Kasumi-1 (cell line): ENCODE measurements around the gene KLHL29.

Experiments
- DNase-seq, 2 experiments: peaks; one replicate each; lab custom pipeline; 2025; lab: John Stamatoyannopoulos, UW

Gene KLHL29

DNA sequence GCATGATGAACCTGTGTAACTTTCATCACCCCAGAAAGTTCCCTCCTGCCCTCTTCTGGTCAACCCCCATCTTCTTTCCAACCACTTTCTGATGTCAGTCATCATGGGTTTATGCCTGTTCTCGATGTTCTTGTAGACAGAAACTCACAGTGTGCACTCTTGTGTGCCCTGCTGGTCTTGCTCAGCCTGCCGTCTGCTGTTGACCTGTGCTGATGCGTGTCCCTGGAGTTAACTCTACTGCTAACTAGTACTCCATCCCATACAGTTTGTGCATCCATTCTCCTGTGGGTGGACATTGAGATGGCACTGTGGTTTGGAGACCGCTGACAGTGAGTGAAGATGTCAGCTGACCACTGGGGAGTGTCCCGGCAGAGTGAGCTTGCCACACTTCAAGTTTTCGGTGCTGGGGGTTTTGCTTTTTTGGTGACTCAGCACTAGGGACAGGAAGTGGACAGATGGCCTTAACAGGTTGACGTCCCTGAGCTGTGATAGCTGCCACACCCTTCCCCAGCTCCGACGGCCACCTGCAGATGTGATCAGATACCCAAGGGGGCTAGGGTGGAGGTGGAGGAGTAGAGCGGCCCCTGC lies 14.8 kb downstream of the KLHL29 start:
- no peak for DNase-seq

DNA sequence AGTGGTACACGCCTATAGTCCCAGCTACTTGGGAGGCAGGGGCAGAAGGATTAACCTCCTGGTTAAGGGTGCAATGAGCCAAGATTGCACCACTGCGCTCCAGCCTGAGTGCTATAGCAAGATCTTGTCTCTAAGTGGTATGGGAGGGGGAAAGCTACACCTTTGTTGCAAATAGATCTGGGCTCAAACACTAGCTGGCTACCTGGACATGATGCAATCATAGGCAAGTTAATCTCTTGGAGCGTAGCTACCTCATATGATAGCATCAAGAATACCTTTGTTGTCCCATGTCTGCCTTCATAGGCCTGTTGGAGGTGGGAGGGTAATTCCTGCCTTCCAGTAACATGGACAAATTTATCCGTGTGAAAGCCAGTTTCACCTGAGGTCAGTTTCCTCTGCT lies 15.7 kb downstream of the KLHL29 start:
- no peak for DNase-seq

DNA sequence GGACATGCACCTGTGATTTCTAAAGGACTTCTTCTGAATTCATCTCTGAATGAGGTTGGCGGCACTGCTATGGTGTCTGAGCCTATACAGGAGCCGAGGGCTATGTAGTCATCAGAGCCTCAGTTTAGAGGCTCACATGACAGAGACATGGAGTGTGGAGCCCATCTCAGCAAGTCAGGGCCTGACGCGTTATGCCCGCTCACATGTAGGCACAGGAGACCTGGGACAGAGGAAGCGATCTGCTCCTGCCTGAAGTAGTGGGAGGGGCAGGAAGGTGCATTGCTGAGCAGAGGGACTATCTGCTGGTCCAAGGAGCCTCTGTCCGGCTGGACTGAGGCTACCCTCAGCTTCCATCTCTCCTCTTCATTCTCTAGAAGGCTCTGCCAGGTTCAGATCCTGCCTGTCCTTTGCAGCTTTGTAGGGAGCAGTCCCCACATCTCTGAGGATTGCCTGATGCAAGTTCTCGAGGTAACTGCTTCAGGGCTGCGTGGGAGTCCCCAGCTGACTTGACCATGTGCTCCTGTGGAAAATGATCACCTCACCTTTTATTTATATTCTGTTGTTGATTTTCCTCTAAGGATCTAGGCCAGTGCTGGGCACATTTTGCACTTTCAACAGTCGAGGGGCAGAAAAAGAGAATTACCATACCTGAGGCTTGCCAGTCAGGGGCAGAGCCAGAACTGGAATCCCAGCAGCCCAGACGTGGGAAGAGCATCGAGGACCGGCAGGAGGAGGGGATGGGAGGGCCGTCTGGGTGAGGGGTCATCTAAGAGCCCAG lies 16.6 kb downstream of the KLHL29 start:
- no peak for DNase-seq

DNA sequence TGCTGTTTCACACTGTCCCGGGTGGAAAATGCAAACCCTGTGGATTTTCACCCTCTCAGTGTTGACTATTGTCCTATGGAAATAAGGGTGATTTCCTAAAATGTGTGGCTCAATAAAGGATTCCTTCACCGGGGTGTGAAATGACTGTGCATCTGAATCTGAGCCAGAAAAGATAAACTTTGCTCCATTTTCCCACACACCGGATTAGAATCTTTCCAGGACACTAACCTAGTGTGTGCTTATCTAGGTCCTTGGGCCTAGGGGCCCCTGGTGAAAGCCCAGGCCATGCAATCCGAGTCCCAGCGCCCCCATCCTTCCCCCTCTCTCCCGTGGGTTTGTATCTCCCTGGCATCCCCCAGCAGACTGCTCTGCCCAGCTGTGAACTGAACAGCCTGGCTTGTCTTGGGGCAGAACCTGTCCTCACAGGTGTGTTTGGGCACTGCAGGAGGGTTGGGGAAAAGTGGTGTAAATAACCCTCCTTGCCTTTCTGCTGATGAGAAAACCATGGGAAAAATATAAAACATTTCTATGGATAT lies 17.3 kb downstream of the KLHL29 start:
- no peak for DNase-seq

DNA sequence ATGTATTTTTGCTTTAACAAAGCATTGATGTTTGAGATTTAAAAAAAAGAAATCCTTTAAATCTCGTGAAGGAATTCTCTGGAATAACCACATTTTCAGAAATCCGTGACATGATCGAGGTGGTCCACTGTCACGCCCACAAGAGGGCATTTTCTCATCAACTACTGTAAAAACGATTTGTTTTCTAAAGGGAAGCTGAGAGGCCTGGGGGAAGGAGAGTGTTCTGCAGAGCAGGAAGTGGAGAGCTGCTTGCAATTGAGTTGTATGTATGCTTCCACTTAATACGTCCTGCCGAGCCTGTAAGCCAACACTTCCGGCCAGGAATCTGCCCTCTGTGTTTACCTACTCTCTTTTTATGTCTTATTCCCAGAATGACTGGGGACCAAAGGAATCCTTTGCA lies 19.4 kb downstream of the KLHL29 start:
- peak; percentile 79 to 80 for DNase-seq

DNA sequence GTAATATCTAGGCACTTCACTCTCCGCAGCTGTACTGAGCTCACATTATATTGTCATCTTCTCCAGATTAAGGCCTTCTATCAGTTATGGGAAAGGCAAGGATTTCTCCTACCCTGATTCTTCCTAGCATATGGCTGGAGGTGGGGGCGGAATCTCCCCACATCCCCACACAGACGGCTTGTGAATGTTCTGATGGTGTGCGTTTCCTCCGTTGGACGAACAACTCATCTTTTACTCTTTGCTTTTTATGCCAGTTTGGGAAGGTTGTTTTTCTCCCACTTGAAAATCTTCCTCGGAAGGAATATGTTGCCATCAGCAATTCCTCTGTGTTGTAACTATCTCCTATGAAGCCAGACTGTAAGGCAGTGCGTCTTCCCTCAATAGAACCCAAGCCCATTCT lies 24.3 kb downstream of the KLHL29 start:
- no peak for DNase-seq

DNA sequence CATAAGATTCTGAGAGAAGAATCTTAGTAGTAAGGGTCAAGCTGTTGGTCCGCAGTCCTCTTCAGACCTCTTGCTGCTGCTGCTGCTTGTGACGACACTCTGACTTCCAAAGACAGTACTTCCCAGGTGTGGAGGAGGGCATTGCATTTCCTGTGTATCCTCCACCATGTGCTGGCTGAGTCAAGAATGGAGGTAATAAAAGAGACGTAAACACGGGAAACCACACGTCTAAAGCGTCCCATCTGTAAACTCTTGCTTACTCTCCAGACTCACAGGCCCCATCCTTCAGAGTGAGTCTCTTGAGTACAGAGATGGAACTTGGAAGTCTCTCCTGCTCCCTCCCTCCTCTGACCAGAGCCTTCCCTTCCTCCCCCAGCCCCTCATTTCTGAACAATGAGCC lies 25.6 kb downstream of the KLHL29 start:
- DNase-seq, result no peak

DNA sequence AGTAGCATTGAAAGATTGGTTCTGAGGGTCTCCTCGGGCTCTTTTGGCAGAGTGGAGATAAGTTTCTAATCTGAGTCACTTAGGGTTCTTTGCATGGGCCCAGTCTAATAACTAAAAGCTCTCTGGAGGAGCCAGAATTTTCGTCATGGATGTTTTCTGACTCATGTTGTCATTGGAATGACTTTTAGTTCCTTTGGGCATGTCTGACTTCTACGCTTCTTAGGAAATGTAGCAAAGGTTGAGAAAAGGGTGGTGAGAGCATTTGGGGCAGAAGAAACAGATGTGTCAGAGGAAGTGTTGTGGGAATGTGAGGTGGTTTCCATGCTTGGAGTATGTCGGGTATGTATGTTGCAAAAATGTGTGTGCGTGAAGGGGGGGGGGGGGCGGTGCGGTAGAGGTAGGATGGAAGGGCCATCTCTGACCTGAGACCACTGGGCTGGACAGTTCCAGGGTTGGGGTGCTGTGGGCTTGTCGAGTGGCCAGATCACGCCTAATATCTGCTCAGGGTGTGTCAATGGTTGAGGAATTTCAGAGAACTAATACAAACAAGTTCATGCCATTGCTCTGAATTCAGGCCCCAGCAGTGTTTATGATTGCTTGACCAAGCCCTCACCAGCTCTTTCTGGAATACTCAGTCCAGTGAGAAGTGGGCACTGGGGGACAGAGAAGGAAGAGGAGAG lies 26.9 kb downstream of the KLHL29 start:
- DNase-seq, result no peak

DNA sequence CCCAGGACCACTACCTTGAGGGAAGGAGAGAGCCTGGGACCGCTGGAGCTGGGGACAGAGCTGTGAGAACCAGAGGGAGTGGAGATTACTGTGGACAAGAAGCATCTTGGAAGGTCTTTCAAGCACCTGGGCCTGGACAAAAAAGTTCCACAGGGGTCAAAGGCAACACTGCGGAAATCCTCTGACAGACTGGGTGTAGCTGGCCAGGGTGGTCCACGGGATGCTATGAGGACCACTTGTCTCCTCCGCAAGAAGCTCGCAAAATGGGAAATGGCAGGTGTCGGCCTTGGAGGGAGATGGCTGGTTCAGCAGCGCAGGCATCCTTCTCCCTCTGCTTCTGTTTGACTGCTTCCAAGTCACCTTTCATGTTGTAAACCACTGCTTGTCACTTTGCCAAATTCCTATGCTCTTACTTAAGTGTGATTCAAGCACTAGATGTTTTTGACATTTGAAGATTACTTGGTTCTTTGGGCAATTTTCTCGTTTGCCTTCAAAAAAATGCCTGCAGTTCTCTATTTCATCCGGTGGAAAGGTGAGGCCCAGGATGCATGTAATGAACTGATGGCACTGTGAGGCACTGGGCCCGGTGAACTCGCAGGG lies 27.7 kb downstream of the KLHL29 start:
- no peak for DNase-seq

DNA sequence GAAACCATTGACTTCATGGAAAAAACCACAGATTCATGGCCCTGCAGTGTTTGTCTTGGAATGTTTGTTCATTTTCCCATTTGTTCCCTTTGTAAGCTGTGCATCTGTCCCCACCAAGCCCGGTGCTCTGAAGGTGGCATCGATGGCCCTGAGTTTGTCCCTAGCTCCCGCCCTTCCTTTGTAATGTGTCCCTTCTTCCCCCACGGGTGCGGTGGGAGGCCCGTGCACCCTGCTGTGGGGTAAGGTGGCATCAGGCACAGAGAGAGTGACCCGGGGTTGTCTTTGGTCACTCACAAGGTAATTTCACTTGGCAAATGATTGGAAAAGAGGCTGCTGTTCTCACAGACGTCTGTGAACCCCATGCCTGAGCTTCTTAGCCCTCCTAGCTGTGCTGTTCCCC lies 28.7 kb downstream of the KLHL29 start:
- DNase-seq, result no peak

DNA sequence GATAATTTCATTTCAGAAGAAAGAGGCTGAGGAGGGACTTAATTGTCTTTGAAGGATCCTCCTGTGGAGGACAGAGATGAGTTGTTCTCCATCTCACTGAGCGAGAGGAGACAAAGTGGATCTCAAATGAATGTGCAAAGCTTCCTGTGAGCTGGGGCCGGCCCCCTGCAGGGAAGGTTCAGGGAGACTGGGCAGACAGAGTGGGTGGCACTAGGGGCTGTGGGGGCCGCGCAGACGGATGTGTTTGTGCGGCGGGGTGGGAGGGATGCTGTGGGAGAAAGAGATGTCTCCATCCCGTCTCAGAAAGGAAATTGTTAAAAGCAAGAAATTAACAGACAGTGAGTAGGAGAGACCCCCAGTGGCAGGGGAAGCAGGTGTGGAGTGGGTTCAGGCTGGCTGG lies 29.1 kb downstream of the KLHL29 start:
- no peak for DNase-seq

DNA sequence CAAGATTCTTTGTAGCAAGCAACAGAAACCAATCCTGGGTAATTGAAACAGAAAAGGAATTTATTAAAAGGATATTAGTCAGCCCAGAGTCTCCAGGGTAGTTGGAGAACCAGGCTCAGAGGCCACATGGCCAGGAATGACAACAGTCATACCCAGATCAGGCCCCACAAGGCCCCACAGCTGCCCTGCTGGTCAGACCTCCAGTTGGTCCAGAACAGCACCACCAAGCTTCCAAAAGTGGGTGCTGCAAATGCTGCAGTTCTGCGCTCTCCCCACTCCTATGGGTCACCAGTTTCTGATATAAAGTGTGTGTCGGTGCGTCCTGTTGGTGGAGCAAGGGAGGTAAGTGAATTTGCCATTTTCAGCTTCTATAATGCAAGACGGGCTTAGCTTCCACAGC lies 29.9 kb downstream of the KLHL29 start:
- DNase-seq, result no peak

DNA sequence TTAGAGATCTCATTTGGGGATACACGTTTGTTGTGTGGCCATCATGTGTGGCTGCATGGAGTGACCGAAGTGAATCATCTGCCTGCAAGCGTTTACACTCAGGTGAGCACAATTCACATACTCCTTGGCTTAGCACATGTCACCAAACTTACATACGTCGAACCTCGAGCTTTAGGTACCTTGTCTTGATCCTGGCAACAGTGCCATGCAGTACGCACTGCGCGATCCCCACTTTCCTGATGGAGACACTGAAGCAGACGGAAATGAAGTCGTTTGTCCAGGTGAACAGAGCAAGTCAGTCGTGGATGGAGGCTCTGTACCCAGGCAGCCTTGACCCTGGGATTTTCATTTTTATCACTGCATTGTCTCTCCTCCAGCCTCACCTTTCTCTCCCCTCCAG lies 32.3 kb downstream of the KLHL29 start:
- DNase-seq, result no peak

DNA sequence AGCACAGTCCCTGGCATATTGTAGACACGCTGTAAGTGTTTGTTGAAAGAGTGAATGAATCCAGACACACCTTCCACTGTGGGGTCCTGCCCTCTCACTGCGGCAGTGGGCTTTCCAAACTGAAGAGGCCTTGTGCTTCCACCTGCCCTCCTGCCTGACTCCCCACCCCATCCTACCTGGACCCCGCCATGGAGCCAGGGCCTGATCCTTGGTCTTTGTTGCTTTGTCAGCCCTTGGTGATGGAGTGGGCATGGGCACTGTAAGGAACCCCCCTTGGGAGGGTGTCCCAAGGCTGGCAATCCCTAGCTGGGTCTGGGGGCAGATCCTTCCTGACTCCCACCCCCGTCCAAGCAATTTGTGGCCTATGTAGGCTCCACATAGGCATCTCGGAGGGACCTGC lies 33.1 kb downstream of the KLHL29 start:
- no peak for DNase-seq

DNA sequence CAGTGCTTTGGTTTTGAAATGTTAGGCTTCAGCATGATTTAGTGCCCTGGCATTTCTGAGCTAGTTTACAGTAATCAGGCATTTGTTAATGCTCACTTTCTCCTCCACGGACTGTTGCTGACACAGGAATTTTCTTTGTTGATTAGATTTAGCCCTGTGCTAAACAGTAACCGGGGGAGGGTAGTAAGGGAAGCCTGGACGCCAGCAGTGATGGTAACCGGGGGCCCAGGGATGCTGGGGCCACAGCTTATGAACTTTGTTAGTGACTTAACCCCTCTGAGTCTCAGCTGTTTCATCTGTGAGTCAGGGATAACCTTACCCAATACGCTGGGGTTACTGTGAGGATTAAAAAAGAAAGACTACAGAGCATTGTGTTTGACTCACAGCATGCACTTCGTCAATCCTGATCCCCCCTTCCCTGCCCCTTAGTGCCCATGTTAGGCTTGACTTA lies 33.5 kb downstream of the KLHL29 start:
- DNase-seq, result no peak

DNA sequence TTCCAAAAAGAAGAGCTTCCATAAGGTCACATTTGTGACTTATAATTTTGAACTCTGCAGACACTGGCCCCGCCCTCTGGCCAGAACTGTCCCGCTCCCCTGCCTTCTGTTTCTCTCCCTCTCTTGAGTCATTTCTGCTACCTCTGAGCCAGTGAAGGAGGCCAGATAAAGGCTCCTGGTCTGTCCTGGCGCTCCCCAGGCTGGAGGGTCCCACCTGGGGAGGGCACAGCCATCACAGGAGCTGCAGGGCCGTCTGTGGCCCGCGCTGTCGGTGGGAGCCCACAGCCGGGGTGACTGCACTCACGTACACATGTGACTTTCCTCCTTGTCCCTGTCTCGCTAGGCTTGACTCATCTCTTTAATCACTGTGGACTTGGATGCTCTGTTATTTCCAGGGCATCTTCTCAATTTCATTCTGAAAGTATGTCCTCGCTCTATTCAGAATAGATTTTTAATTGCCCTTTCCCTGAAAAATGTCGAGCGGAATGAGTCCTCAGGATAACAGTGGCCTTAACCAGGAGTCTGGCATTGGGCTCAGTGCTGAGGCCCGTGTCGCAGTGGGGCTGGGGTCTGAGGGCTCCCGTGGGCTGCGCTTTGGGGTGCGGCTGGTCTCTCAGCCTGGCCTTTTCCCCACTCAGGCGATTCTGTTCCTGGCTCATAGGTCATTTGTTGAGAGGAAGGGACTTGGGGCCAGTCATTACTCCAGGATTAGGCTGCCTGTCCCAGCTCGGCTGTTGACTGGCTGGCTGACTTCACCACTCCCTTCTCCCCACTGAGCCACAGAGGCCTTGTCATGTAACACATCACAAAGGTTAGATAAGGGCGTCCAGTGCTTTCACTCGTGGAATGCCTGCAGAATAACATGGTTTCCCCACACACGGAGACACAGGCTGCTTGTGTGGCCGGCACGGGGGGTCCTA lies 34.5 kb downstream of the KLHL29 start:
- DNase-seq, result no peak

DNA sequence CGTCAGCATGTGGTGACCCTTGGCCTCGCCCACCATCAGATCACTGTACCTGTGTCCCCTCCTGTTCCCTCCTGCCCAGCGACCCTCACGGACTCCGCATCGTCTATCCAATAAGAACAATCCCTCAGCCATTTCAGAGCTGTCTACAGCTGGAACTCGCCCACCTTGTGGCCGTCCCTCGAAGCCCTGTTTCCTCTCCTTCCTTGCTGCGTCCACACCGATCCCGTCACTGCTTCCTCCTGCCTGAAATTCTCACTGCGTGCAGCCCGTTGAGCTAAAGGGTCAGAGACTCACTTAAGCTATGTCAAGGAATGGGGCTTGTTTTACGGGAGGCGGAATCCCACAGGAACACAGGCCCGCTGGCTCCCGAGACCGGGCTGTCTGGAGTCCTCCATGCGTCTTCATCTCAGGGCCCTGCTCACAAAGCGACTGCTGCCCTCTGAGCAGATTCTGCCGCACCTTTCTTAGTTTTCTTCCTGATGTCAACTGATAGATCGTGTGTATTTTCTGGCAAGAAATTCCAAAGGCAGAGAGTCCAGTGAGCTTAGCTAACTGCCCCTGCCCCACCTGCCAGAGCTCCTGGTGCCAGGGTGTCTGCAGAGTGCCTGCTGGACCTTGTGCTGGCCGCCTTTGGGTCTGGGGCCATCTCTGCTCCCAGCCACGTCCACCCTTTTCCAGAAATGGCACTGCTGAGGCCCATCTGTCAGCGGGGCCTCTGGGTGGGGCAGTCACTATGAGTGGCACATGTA lies 35.3 kb downstream of the KLHL29 start:
- no peak for DNase-seq

DNA sequence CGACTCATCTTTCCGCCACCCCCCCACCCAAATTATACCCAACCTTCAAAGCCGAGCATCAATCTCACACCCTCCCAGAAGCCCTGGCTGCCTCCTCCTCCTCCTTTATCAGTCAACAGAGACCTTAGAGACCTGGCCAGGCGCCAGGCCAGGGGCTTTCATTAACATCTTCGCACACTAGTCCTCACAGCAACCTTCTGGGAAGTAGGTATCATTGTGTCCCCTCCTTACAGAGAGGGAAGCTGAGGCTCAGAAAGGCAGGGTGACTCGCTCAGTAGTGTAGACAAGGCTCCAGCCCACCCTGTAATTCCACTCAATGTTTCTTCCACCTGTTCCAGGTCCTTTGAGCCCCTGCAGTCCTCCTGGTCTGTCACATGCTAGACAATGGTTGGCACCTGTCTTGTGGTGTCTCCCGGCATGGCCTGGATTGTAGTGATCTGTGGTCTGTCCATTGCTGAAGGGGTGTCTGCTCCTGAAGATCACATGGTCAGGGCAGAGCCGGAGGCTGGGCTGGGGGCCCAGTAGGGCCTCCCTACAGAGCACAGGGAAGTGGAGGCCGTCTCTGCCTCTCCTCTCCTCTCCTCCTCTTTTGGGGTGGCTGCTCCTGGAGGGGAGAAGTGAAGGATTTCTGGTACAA lies 36.0 kb downstream of the KLHL29 start:
- DNase-seq, result no peak

DNA sequence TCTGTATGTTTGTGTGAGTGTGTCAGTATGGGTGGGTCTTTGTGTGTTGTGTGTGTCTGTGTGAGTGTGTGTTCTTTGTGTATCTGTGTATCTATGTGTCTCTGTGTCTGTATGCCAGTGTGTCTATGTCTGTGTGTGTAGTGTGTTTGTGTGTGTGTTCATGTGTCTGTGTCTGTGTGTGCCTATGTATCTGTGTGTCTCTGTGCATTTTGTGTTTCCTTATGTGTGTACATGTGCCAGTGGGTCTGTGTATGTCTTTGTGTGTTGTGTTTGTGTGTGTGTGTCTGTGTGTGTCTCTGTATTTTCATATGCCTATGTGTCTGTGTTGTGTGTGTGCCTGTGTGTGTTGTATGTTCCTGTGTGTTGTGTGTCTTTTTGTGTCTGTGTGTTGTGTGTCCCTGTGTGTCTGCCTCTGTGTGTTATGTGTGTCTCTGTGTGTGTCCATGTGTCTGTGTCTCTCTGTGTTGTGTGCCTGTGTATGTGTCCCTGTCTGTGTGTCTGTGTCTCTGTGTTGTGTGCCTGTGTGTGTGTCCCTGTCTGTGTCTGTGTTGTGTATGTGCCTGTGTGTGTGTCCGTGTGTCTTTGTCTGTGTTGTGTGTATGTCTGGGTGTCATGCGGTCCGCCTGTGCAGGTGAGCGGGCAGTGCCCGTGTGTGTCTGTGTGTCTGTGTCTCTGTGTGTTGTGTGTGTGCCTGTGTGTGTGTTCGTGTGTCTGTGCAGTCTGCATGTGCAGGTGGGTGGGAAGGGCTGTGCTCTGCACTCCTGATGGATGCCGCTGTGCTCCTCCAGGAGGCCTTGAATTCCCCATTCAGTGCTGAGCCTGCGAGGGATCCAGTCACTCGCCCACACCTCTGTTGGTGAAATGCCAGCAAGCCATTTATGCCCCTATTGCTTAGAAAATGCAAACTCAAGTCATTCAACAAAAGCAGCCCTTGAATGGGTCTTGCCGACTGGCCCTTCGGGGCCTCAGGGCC lies 37.4 kb downstream of the KLHL29 start:
- DNase-seq, result no peak
